A549 (cell line): Measurements from ENCODE around the gene BEST3. TPM values are rescaled to one million over a fixed set of nuclear protein-coding genes. Genes with fewer than 3 reads are reported as not detected.
A peak's percentile ranks its signal among the peaks of the same experiment; 100 is the strongest.

Experiments used
- ATAC-seq, 2 experiments: fragments of 200-7000 bp in 1 of 2; fragments of >200 bp in 1 of 2; cut with Nextera tagmentation in 1 of 2; cut with Tn5 transposase in 1 of 2; 3 replicates each; pipeline versions ENCODE4 v1.8.0 to v1.9.1; 2018 to 2020; ENCODE audit warnings: mild to moderate bottlenecking in 1 of 2, moderate library complexity in 1 of 2
- CTCF ChIA-PET: fragments of 300-600 bp; sonication (Branson Sonifier 250); formaldehyde crosslinking; extraction: SDS; loops from one replicate; lab custom pipeline; 2021; ENCODE audit warnings: antibody characterized with exemption, inconsistent platforms; lab: Yijun Ruan, JAX
- POLR2A ChIA-PET: fragments of 350-600 bp; formaldehyde crosslinking; extraction: SDS; loops from one replicate; lab custom pipeline; 2021; ENCODE audit warnings: antibody characterized with exemption, inconsistent platforms; lab: Yijun Ruan, JAX
- DNase-seq, 2 experiments: peaks; one replicate each; pipeline versions ENCODE4 v3.0.0 to v3.0.0-alpha.2; 2011 to 2016; ENCODE audit warnings: low read depth in 1 of 2, low spot score in 1 of 2
- FAIRE-seq: peaks from 2 replicates; lab custom pipeline; 2011; peaks lifted over from hg19 to GRCh38; lab: Jason Lieb, UNC
- H3K27ac ChIP-seq, 2 experiments: fragments of >200 bp; sonication (Bioruptor Twin); formaldehyde crosslinking; 3 replicates each; pipeline ENCODE4 v1.5.1; 2016 to 2017
- H3K4me1 ChIP-seq: fragments of >200 bp; sonication (Bioruptor Twin); formaldehyde crosslinking; 3 replicates; pipeline ENCODE4 v1.6.1; 2016
- H3K4me2 ChIP-seq: fragments of >200 bp; sonication (Bioruptor Twin); formaldehyde crosslinking; 3 replicates; pipeline ENCODE4 v1.6.1; 2016
- H3K4me3 ChIP-seq: fragments of >200 bp; sonication (Bioruptor Twin); formaldehyde crosslinking; 3 replicates; pipeline ENCODE4 v1.5.1; 2016
- H3K9me3 ChIP-seq: fragments of >200 bp; sonication (Bioruptor Twin); formaldehyde crosslinking; 3 replicates; pipeline ENCODE4 v1.6.1; 2016
- BCL3 ChIP-seq: fragments of >200 bp; sonication (Bioruptor Twin); formaldehyde crosslinking; IDR thresholded peaks from 3 replicates; pipeline ENCODE4 v1.6.1; 2016
- CHD4 ChIP-seq: fragments of 200-600 bp; sonication (generic); IDR thresholded peaks from 2 replicates; pipeline ENCODE4 v1.6.1; 2016; ENCODE audit warnings: antibody characterized with exemption, mild to moderate bottlenecking, borderline replicate concordance
- FOSB ChIP-seq: fragments of 250-450 bp; sonication (Bioruptor Pico); IDR thresholded peaks from 2 replicates; pipeline ENCODE4 v1.5.0; 2020; ENCODE audit warnings: mild to moderate bottlenecking, moderate library complexity
- HOXA7 ChIP-seq: fragments of 250-450 bp; sonication (Bioruptor Pico); IDR thresholded peaks from 2 replicates; pipeline ENCODE4 v1.5.0; 2020; ENCODE audit warnings: mild to moderate bottlenecking, moderate library complexity
- HOXB13 ChIP-seq: fragments of 250-450 bp; sonication (Bioruptor Pico); IDR thresholded peaks from 2 replicates; pipeline ENCODE4 v1.5.0; 2020; ENCODE audit warnings: low read depth, mild to moderate bottlenecking, moderate library complexity
- KDM5A ChIP-seq: fragments of 200-600 bp; sonication (generic); IDR thresholded peaks from 2 replicates; pipeline ENCODE4 v1.6.1; 2016; ENCODE audit warnings: antibody characterized with exemption, mild to moderate bottlenecking
- MAFK ChIP-seq: fragments of 450-650 bp; IDR thresholded peaks from 2 replicates; pipeline ENCODE4 v1.6.1; 2014; ENCODE audit not compliant: partially characterized antibody
- NPAS2 ChIP-seq: fragments of 250-450 bp; sonication (Bioruptor Pico); IDR thresholded peaks from 2 replicates; pipeline ENCODE4 v1.8.0; 2022; ENCODE audit warnings: mild to moderate bottlenecking, moderate library complexity, borderline replicate concordance
- RAD21 ChIP-seq, 2 experiments: fragments of >200 bp in 1 of 2; sonication (Bioruptor Twin) in 1 of 2; formaldehyde crosslinking in 1 of 2; IDR thresholded peaks in 1 of 2; conservative IDR thresholded peaks in 1 of 2; 2 replicates in 1 of 2; 3 replicates in 1 of 2; pipeline ENCODE4 v1.6.1; 2012 to 2018; ENCODE audit warnings: inconsistent platforms in 1 of 2
- REST ChIP-seq: fragments of 200-600 bp; sonication (generic); IDR thresholded peaks from 2 replicates; pipeline ENCODE4 v1.6.1; 2016; ENCODE audit warnings: antibody characterized with exemption, mild to moderate bottlenecking, moderate library complexity
- RFX5 ChIP-seq: fragments of 450-650 bp; IDR thresholded peaks from 2 replicates; pipeline ENCODE4 v1.7.1; 2014; ENCODE audit warnings: antibody characterized with exemption, mild to moderate bottlenecking, moderate library complexity
- RNF2 ChIP-seq: fragments of 200-600 bp; sonication (generic); IDR thresholded peaks from 2 replicates; pipeline ENCODE4 v1.6.1; 2016; ENCODE audit warnings: low read depth, mild to moderate bottlenecking, antibody characterized with exemption, moderate library complexity, borderline replicate concordance
- TP53 ChIP-seq: fragments of 250-450 bp; sonication (Bioruptor Pico); IDR thresholded peaks from 2 replicates; pipeline ENCODE4 v1.5.0; 2021; ENCODE audit warnings: mild to moderate bottlenecking, moderate library complexity
- USF2 ChIP-seq: fragments of 450-650 bp; IDR thresholded peaks from 2 replicates; pipeline ENCODE4 v1.6.1; 2014; ENCODE audit warnings: antibody characterized with exemption
- ZFP36 ChIP-seq: fragments of 450-650 bp; IDR thresholded peaks from 2 replicates; pipeline ENCODE4 v1.6.1; 2014; ENCODE audit warnings: borderline replicate concordance; ENCODE audit not compliant: partially characterized antibody
- ZNF302 ChIP-seq: fragments of 250-450 bp; sonication (Bioruptor Pico); IDR thresholded peaks from 2 replicates; pipeline ENCODE4 v1.9.0; 2021; ENCODE audit warnings: inconsistent platforms, mild to moderate bottlenecking, moderate library complexity
- WGBS: methylation state at CpG from one replicate; pipeline ENCODE4 v1.1.6; 2017; ENCODE audit errors: missing lambda C conversion rate; 5-methylcytosine and 5-hydroxymethylcytosine counted together
- polyA plus RNA-seq, 4 experiments: library from polyadenylated mRNA; depleted of rRNA in 3 of 4; stranded (reverse); fragments of >200 nt; fragmentation: RNase III in 1 of 4; extraction: RNeasy Plus Mini Kit Qiagen cat#74134 plus additional on column Dnase treatment in 1 of 4; gene quantifications; 2 replicates in 3 of 4; 3 replicates in 1 of 4; pipeline ENCODE4 v1.2.3, GENCODE V29; 2011 to 2017

BEST3 gene
- polyA plus RNA-seq, 2 of the 4 experiments (the other 2 are of a cell fraction): 0.57 to 1.2 TPM

- FAIRE-seq: no peak
- POLR2A ChIA-PET: no interaction called here
Measured at GRCh38 chr12:69621551-69621950, 77.6 kb downstream of the BEST3 start.

GRCh38 chr12:69620921-69621320 is 78.2 kb downstream of the BEST3 start:
- POLR2A ChIA-PET: no interaction called here
- ATAC-seq: no peak

More at GRCh38 chr12:69621551-69621950, 77.6 kb downstream of the BEST3 start:
- DNase-seq (no peak), ATAC-seq (no peak)
- no peak overlapping the region for H3K27ac ChIP-seq
- TF ChIP-seq ZFP36 (no peak), CHD4 (no peak), KDM5A (no peak)
- no peak overlapping the region for H3K4me3 ChIP-seq
- H3K4me2 ChIP-seq: no peak overlapping the region
- H3K4me1 ChIP-seq: no peaks in the 10 kb centered on the region
- 21% methylated on average over 2 of the region's 2 CpGs for WGBS
- H3K9me3 ChIP-seq: no peaks in the 10 kb centered on the region
- CTCF ChIA-PET: interaction anchor here (0.6 to 8.1 kb wide), 4 partner anchors 10 to 308 kb away, joined by 3 to 53 read pairs (median 6); no protein-coding TSS in a partner anchor

GRCh38 chr12:69620077-69620476 is 79.0 kb downstream of the BEST3 start:
- ChIA-PET CTCF (interaction anchor here (1.2 to 8.1 kb wide), 3 partner anchors 10 to 49 kb away, joined by 4 to 53 read pairs (median 4); no protein-coding TSS in a partner anchor), POLR2A (no interaction called here)
- Histone ChIP-seq H3K4me2 (no peak overlapping the region), H3K4me1 (no peaks in the 10 kb centered on the region), H3K27ac (no peak overlapping the region), H3K4me3 (no peak overlapping the region), H3K9me3 (no peaks in the 10 kb centered on the region)
- TF ChIP-seq MAFK (peak; percentile 20), TP53 (no peak), FOSB (CRISPR knock-in tag) (no peak), BCL3 (no peak), USF2 (no peak), NPAS2 (CRISPR knock-in tag) (no peak), RAD21 (conservative IDR thresholded peaks at IDR 0.05 in 1 of 2, IDR thresholded peaks at IDR 0.05 in 1 of 2) (no peak), RNF2 (no peak)
- WGBS: 64% methylated on average over 4 of the region's 4 CpGs
- ATAC-seq (no peak), FAIRE-seq (no peak), DNase-seq (no peak)

More at GRCh38 chr12:69620921-69621320, 78.2 kb downstream of the BEST3 start:
- no peak for FAIRE-seq
- WGBS: 86% methylated on average over 2 of the region's 2 CpGs
- no peak overlapping the region for H3K4me3 ChIP-seq
- no peak overlapping the region for H3K4me2 ChIP-seq
- DNase-seq: no peak
- no peaks in the 10 kb centered on the region for H3K4me1 ChIP-seq
- H3K9me3 ChIP-seq: no peaks in the 10 kb centered on the region
- no peak overlapping the region for H3K27ac ChIP-seq
- TF ChIP-seq HOXB13 (CRISPR knock-in tag) (no peak), REST (no peak), RFX5 (no peak), BCL3 (no peak), KDM5A (no peak), ZNF302 (CRISPR knock-in tag) (no peak), HOXA7 (no peak), ZFP36 (no peak)
- CTCF ChIA-PET: interaction anchor here (1.4 to 8.1 kb wide), 2 partner anchors 17 to 50 kb away, joined by 6 to 53 read pairs; no protein-coding TSS in a partner anchor
